Small intestine (tissue), 7 donors: ENCODE measurements around the gene ZBTB9. TPM values are rescaled to one million over a fixed set of nuclear protein-coding genes. Genes with fewer than 3 reads are reported as not detected.
A peak's percentile ranks its signal among the peaks of the same experiment; 100 is the strongest.

Experiments used
- DNase-seq, 2 donors: peaks; one replicate each; pipeline versions ENCODE4 v3.0.0 to v3.0.0-alpha.2; 2013
- FAIRE-seq: peaks from 2 replicates; lab custom pipeline; 2012; peaks lifted over from hg19 to GRCh38; lab: Jason Lieb, UNC
- H3K27ac ChIP-seq, 3 donors: one replicate each; pipeline ENCODE4 v1.5.1; 2013; ENCODE audit warnings: low read length in 2 of 3, mild to moderate bottlenecking in 2 of 3, control low read depth in 1 of 3, inconsistent platforms in 1 of 3, low read depth in 1 of 3, moderate library complexity in 1 of 3
- H3K27me3 ChIP-seq, 3 donors: one replicate each; pipeline ENCODE4 v1.6.1; 2013; ENCODE audit warnings: low read length in 3 of 3, inconsistent platforms in 1 of 3; ENCODE audit not compliant: control insufficient read depth in 3 of 3, insufficient read depth in 3 of 3
- H3K36me3 ChIP-seq, 3 donors: one replicate each; pipeline ENCODE4 v1.6.1; 2013; ENCODE audit warnings: low read length in 3 of 3, inconsistent platforms in 1 of 3, low read depth in 1 of 3, mild to moderate bottlenecking in 1 of 3, moderate library complexity in 1 of 3; ENCODE audit not compliant: control insufficient read depth in 3 of 3, insufficient read depth in 2 of 3
- H3K4me1 ChIP-seq, 3 donors: one replicate each; pipeline ENCODE4 v1.6.1; 2013; ENCODE audit warnings: low read length in 2 of 3, inconsistent platforms in 1 of 3, low read depth in 1 of 3, mild to moderate bottlenecking in 1 of 3, moderate library complexity in 1 of 3; ENCODE audit not compliant: control insufficient read depth in 3 of 3, insufficient read depth in 2 of 3
- H3K4me3 ChIP-seq, 3 donors: one replicate each; pipeline ENCODE4 v1.5.1; 2013; ENCODE audit warnings: low read length in 3 of 3, control low read depth in 1 of 3, inconsistent platforms in 1 of 3, low read depth in 1 of 3, mild to moderate bottlenecking in 1 of 3, moderate library complexity in 1 of 3
- H3K9me3 ChIP-seq, 2 donors: one replicate each; pipeline ENCODE4 v1.6.1; 2013; ENCODE audit warnings: low read depth in 1 of 2, low read length in 1 of 2; ENCODE audit not compliant: control insufficient read depth in 2 of 2, insufficient read depth in 1 of 2
- WGBS, 3 donors: extraction: QIAGEN DNeasy Blood & Tissue Kit; methylation state at CpG; one replicate each; pipeline ENCODE4 v1.1.7; 2013; 5-methylcytosine and 5-hydroxymethylcytosine counted together
- polyA plus RNA-seq, 4 donors: library from polyadenylated mRNA; stranded (reverse) in 3 of 4; unstranded in 1 of 4; fragments of 200-250 nt in 3 of 4; fragments of 120-200 nt in 1 of 4; gene quantifications; one replicate each; pipeline versions ENCODE4 v1.2.1 to v1.2.3, GENCODE V29; 2013
- donor health status: healthy with polysubstance abuse.
- donor health status: control.
- donor health status: control.
- donor health status: Bipolar disorder and iron deficiency.
- donor health status: healthy.

The ZBTB9 gene
- polyA plus RNA-seq, 4 donors = 1.6 to 8.5 (median 3.5) TPM

- peaks cover 9 to 57% (median 13%) of the 10 kb centered on the region in 3 donors for H3K4me1 ChIP-seq
- H3K4me3 ChIP-seq = no peak overlapping the region
- FAIRE-seq (no peak), DNase-seq (no peak)
- H3K27me3 ChIP-seq = no peaks in the 10 kb centered on the region
- H3K9me3 ChIP-seq = no peaks in the 10 kb centered on the region
- H3K36me3 ChIP-seq = peaks cover 0 to 12% (median 0%) of the 10 kb centered on the region in 3 donors
- 54 to 60% (median 54%) methylated on average over 5 of the region's 5 CpGs for WGBS, 3 donors
- peak overlapping the region in 2 of 3 donors; percentile 48 to 82 for H3K27ac ChIP-seq
These were observed 25.2 kb upstream of the ZBTB9 start for GRCh38 chr6:33428966-33429749.

DNA sequence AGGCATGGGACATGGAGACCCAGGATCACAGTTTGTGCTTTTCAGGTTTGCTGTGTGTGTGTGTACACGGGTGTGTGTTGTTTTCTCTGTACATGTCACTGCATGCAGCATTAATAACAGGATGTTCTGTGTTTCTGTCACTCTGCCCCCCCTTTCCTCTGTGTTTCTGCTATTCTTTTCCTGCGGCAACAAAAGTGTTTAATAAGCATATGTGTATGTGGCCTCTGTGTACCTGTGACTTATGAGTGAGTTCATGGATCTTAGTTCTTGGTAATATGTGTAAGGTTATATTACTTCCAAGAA is 24.7 kb upstream of the ZBTB9 start:
- peaks cover 0 to 14% (median 0%) of the 10 kb centered on the region in 3 donors for H3K36me3 ChIP-seq
- H3K27ac ChIP-seq = peak overlapping the region in 2 of 3 donors; percentile 48 to 82
- H3K9me3 ChIP-seq = no peaks in the 10 kb centered on the region
- no peak overlapping the region for H3K4me3 ChIP-seq
- no peaks in the 10 kb centered on the region for H3K27me3 ChIP-seq
- DNase-seq = peak in 1 of 2 donors; percentile 34
- no peak for FAIRE-seq
- peaks cover 8 to 52% (median 13%) of the 10 kb centered on the region in 3 donors for H3K4me1 ChIP-seq
- WGBS, 3 donors = 47 to 65% (median 51%) methylated on average over 2 of the region's 2 CpGs

GRCh38 chr6:33430334-33430733 is 24.0 kb upstream of the ZBTB9 start:
- FAIRE-seq (no peak), DNase-seq (peak; percentile 47 to 66)
- no peaks in the 10 kb centered on the region for H3K27me3 ChIP-seq
- H3K9me3 ChIP-seq = no peaks in the 10 kb centered on the region
- H3K4me3 ChIP-seq = no peak overlapping the region
- peaks cover 5 to 47% (median 7%) of the 10 kb centered on the region in 3 donors for H3K4me1 ChIP-seq
- H3K27ac ChIP-seq = peak overlapping the region in 2 of 3 donors; percentile 42 to 43
- WGBS, 3 donors = 53 to 67% (median 63%) methylated on average over 2 of the region's 2 CpGs
- peaks cover 0 to 20% (median under 1%) of the 10 kb centered on the region in 3 donors for H3K36me3 ChIP-seq

DNA sequence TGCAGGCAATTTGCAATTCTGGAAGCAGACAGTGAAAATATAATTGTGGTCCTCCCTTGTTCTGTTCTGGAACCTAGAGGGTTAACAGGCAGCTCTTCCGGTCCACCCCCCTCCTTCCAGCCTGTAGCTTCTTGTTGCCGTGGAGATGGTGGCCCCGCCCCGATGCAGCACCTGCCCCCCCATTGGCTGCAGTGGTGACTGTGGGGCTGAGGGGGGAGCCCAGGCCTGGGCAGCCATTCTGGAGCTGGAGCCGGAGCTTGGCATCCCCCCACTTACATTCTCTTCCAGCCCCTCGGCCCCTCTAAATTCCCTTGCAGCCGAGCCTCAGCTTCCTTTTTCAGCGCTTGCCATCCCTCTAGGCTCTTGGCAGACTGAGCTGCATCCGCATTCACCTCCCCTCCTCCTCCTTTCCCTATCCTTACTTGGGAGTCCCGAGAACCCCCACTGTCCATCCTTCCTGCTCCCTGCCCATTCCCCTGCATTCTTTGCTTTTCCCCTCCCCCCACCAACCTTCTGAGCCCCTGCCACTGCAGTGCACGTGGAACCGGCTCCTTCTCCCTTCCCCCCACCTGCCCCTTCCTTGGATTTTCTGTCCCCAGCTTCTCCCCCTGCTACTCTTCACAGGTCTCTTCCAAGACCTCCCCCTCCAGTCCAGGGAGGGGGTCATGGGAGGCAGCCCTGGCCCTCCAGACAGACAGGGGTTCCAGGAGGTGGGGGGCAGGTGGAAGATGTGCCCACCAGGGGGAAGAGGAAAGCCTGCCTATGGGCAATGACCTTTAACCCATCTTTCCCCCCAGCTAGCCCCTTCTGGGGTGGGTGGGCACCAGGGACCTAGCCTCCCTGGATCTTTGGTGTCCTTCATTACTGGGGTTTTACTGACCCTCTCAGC is 23.1 kb upstream of the ZBTB9 start:
- DNase-seq = peak; percentile 47 to 60
- Histone ChIP-seq H3K4me3 (peak overlapping the region in 1 of 3 donors; percentile 21), H3K4me1 (peaks cover 5 to 47% (median 7%) of the 10 kb centered on the region in 3 donors), H3K27ac (peak overlapping the region in 1 of 3 donors; percentile 43), H3K36me3 (peaks cover 0 to 22% (median 2%) of the 10 kb centered on the region in 3 donors), H3K27me3 (no peaks in the 10 kb centered on the region), H3K9me3 (no peaks in the 10 kb centered on the region)
- 16 to 35% (median 32%) methylated on average over 11 to 12 of the region's 12 CpGs for WGBS, 3 donors
- FAIRE-seq = no peak

GRCh38 chr6:33431880-33432541 is 22.4 kb upstream of the ZBTB9 start:
- DNase-seq (no peak), FAIRE-seq (no peak)
- 54 to 86% (median 77%) methylated on average over 9 to 12 of the region's 12 CpGs for WGBS, 3 donors
- H3K27me3 ChIP-seq = no peaks in the 10 kb centered on the region
- peaks cover 0 to 26% (median 2%) of the 10 kb centered on the region in 3 donors for H3K36me3 ChIP-seq
- peaks cover 5 to 41% (median 7%) of the 10 kb centered on the region in 3 donors for H3K4me1 ChIP-seq
- H3K9me3 ChIP-seq = no peaks in the 10 kb centered on the region
- no peak overlapping the region for H3K4me3 ChIP-seq
- peak overlapping the region in 1 of 3 donors; percentile 43 for H3K27ac ChIP-seq

- WGBS, 3 donors = 76 to 95% (median 90%) methylated on average over 10 of the region's 10 CpGs
- DNase-seq (no peak), FAIRE-seq (no peak)
- no peak overlapping the region for H3K4me3 ChIP-seq
- H3K9me3 ChIP-seq = no peaks in the 10 kb centered on the region
- H3K4me1 ChIP-seq = peaks cover 5 to 36% (median 7%) of the 10 kb centered on the region in 3 donors
- peak overlapping the region in 1 of 3 donors; percentile 46 for H3K27ac ChIP-seq
- peaks cover 0 to 31% (median 2%) of the 10 kb centered on the region in 3 donors for H3K36me3 ChIP-seq
- no peaks in the 10 kb centered on the region for H3K27me3 ChIP-seq
These were observed 21.8 kb upstream of the ZBTB9 start for GRCh38 chr6:33432546-33432945.

DNA sequence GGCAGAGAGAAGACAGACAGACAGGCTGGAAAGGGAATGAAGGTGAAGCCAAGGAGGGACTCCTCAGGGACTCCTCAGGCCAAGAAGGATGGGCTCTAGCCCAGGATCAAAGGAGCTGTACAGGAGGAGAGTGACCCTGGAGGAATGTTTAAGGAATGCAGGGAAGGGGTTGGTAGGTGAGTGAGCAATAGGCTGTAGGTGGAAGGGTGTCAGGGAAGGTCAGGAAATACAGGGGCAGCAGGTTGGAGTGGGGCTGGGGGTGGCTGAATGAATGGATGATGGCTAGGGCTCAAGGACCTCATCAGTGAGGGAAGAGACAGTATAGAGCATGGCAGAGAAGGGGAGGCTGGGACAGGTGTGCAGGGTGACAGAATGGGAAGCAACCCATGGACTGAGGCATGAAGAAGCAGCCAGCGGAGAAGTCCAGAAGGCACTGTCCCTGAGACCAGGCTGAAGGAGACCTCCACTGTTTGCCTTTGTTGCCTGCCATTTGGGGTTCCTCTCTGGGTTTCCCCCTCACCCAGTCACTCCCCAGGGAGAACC is 21.3 kb upstream of the ZBTB9 start:
- no peak for FAIRE-seq
- Histone ChIP-seq H3K4me1 (peaks cover 5 to 36% (median 7%) of the 10 kb centered on the region in 3 donors), H3K27ac (peak overlapping the region in 1 of 3 donors; percentile 46)

More for the DNA sequence above, 21.3 kb upstream of the ZBTB9 start:
- H3K4me3 ChIP-seq = no peak overlapping the region
- no peaks in the 10 kb centered on the region for H3K27me3 ChIP-seq
- DNase-seq = no peak
- H3K36me3 ChIP-seq = peaks cover 2 to 36% (median 2%) of the 10 kb centered on the region in 3 donors
- no peaks in the 10 kb centered on the region for H3K9me3 ChIP-seq
- 85 to 100% (median 100%) methylated on average over 1 of the region's 1 CpG for WGBS, 3 donors
